Body of pancreas (tissue), 4 donors: Measurements from ENCODE around the gene TARDBP. TPM values are rescaled to one million over a fixed set of nuclear protein-coding genes. Genes with fewer than 3 reads are reported as not detected.
"Not testable (repeated sequence)": the region's sequence is repeated elsewhere in the genome, so short reads cannot be mapped to it uniquely, and the experiment has no call there.

Source experiments
- ATAC-seq: fragments of 150-250 bp; one replicate; pipeline ENCODE4 v1.9.1; 2016
- DNase-seq, 4 donors: peaks; one replicate each; pipeline ENCODE4 v3.0.0-alpha.2; 2019
- H3K27ac ChIP-seq, 4 donors: fragments of 200-600 bp; sonication (generic); 1 replicate in 3 of 4; 2 replicates in 1 of 4; pipeline versions ENCODE4 v1.5.1 to v1.6.1; 2016 to 2019; ENCODE audit warnings: mild to moderate bottlenecking in 1 of 4, mixed read lengths in 1 of 4, moderate library complexity in 1 of 4
- H3K27me3 ChIP-seq, 2 donors: fragments of 200-600 bp; sonication (generic); one replicate each; pipeline ENCODE4 v1.6.0; 2016; ENCODE audit warnings: mild to moderate bottlenecking in 1 of 2
- H3K36me3 ChIP-seq, 2 donors: fragments of 200-600 bp; sonication (generic); replicated peaks in 1 of 2; 2 replicates each; pipeline ENCODE4 v1.5.1; 2016; ENCODE audit warnings: low read depth in 2 of 2; ENCODE audit not compliant: insufficient read depth in 1 of 2
- H3K4me1 ChIP-seq: fragments of 200-600 bp; sonication (generic); one replicate; pipeline ENCODE4 v1.6.0; 2016
- H3K4me3 ChIP-seq, 2 donors: fragments of 200-600 bp; sonication (generic); 1 replicate in 1 of 2; 2 replicates in 1 of 2; pipeline ENCODE4 v1.5.1; 2016 to 2019
- H3K9me3 ChIP-seq, 3 donors: fragments of 200-600 bp; sonication (generic); 1 replicate in 2 of 3; 2 replicates in 1 of 3; pipeline ENCODE4 v1.5.1; 2016
- POLR2A ChIP-seq, 3 donors: fragments of 450-650 bp; IDR thresholded peaks; one replicate each; pipeline ENCODE4 v1.6.1; 2016; ENCODE audit warnings: antibody characterized with exemption in 3 of 3, mild to moderate bottlenecking in 2 of 3
- WGBS, 2 donors: methylation state at CpG; one replicate each; pipeline ENCODE4 v1.1.5; 2017; 5-methylcytosine and 5-hydroxymethylcytosine counted together
- intact Hi-C: fragments of 100-400 bp; cut with DNase I; formaldehyde crosslinking; loops from one replicate; pipeline ENCODE4 v1.15.1; 2023
- total RNA-seq, 2 donors: library from RNA; depleted of rRNA; stranded (reverse); fragments of >200 nt; gene quantifications; one replicate each; pipeline ENCODE4 v1.1.0, GENCODE V29; 2016
- TF ChIP-seq, protein P1 (sequence below), 7 experiments: fragments of 450-650 bp in 4 of 7; fragments of 200-600 bp in 3 of 7; sonication (generic) in 3 of 7; IDR thresholded peaks; one replicate each; pipeline ENCODE4 v1.5.1; 2016 to 2019; ENCODE audit warnings: antibody characterized with exemption in 7 of 7

Gene TARDBP
- total RNA-seq, 2 donors from 2014 or later, result 104 to 136 TPM

DNA sequence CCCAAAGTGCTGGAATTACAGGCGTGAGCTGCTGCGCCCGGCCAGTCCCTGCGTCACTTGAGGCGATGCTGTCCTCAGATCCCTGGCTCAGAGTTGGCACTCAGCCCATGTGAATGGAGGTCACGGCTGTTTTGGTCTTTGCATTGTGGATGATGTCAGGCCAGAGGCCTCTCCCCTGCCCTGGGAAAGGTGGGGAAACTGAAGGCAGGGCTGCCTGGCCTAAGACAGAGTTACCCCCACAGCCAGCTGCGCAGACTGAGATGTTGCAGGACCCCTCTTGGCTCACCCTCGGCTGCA lies 33.8 kb downstream of the TARDBP start:
- intact Hi-C loops, result no loop called here
- H3K4me1 ChIP-seq, result no peaks in the 10 kb centered on the region
- H3K4me3 ChIP-seq, result no peak overlapping the region
- 88% methylated on average over 8 of the region's 8 CpGs; no CpG with 5 or more reads in 1 of the 2 donors for WGBS, 2 donors
- TF ChIP-seq, protein P1, sequence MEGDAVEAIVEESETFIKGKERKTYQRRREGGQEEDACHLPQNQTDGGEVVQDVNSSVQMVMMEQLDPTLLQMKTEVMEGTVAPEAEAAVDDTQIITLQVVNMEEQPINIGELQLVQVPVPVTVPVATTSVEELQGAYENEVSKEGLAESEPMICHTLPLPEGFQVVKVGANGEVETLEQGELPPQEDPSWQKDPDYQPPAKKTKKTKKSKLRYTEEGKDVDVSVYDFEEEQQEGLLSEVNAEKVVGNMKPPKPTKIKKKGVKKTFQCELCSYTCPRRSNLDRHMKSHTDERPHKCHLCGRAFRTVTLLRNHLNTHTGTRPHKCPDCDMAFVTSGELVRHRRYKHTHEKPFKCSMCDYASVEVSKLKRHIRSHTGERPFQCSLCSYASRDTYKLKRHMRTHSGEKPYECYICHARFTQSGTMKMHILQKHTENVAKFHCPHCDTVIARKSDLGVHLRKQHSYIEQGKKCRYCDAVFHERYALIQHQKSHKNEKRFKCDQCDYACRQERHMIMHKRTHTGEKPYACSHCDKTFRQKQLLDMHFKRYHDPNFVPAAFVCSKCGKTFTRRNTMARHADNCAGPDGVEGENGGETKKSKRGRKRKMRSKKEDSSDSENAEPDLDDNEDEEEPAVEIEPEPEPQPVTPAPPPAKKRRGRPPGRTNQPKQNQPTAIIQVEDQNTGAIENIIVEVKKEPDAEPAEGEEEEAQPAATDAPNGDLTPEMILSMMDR (IDR thresholded peaks at IDR 0.05), result no peak
- no peak for TF ChIP-seq POLR2A (IDR thresholded peaks at IDR 0.05)
- peak in 1 of 4 donors; percentile 4 for DNase-seq
- no peaks in the 10 kb centered on the region for H3K36me3 ChIP-seq
- no peaks in the 10 kb centered on the region for H3K9me3 ChIP-seq
- ATAC-seq, result no peak
- no peak overlapping the region for H3K27ac ChIP-seq
- H3K27me3 ChIP-seq, result no peaks in the 10 kb centered on the region

GRCh38 chr1:11046625-11047365 lies 34.3 kb downstream of the TARDBP start, which contains the start of gene MASP2:
MASP2 (minus strand) TSS chr1:11047239; CDS start chr1:11047207, 32 bp downstream.
- Histone ChIP-seq H3K4me1 (no peaks in the 10 kb centered on the region), H3K27ac (no peak within 1 kb of the TSS), H3K27me3 (no peaks in the 10 kb centered on the region), H3K36me3 (no peaks in the 10 kb centered on the region), H3K9me3 (no peaks in the 10 kb centered on the region), H3K4me3 (no peak within 1 kb of the TSS)
- 89 to 92% methylated on average over 5 to 24 of the region's 28 CpGs for WGBS, 2 donors
- ATAC-seq (no peak), DNase-seq (peak in 1 of 4 donors; percentile 2)
- TF ChIP-seq, protein P1 (IDR thresholded peaks at IDR 0.05), result no peak
- TF ChIP-seq POLR2A (IDR thresholded peaks at IDR 0.05), result no peak
- intact Hi-C loops, result no loop called here

- intact Hi-C loops, DNase-seq, H3K27me3 ChIP-seq, ATAC-seq, H3K9me3 ChIP-seq, H3K36me3 ChIP-seq, H3K4me3 ChIP-seq, H3K27ac ChIP-seq: not testable (repeated sequence)
- WGBS, 2 donors, result 95% methylated on average over 10 of the region's 10 CpGs
- H3K4me1 ChIP-seq, result peaks cover 16% of the 10 kb centered on the region
Observed at GRCh38 chr1:11051121-11051520, 38.7 kb downstream of the TARDBP start.

DNA sequence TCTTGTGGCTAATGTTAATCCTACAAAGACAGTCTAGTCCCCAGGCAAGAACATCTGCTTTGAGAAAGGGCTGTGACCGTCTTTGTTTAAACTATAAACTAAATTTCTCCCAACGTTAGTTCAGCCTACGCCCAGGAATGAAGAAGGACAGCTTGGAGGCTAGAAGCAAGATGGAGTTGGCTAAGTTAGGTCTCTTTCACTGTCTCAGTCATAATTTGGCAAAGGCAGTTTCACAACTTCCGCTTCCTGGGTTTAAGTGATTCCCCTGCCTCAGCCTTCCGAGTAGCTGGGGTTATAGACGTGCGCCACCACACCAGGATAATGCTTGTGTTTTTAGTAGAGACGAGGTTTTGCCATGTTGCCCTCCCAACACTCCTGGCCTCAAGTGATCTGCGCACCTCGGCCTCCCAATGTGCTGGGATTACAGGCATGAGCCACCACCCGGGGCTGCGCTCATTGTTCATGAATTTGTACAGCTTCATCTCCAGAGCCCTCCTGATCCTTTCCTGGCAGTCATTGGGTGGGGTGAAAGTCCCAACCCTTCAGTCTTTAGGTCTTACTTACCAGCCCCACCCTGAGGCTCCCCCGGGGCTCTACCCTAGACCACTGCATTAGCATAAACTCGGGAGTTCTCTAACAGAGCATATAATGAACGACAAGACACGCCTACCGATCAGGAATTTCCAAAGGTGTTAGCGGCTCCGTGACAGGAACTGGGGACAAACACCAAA lies 39.5 kb downstream of the TARDBP start:
- Histone ChIP-seq H3K9me3 (no peaks in the 10 kb centered on the region), H3K4me1 (peaks cover 16% of the 10 kb centered on the region), H3K4me3 (no peak overlapping the region), H3K27ac (no peak overlapping the region), H3K36me3 (peaks cover 0 to 7% of the 10 kb centered on the region in 2 donors), H3K27me3 (no peaks in the 10 kb centered on the region)
- ATAC-seq (no peak), DNase-seq (no peak)
- intact Hi-C loops, result no loop called here
- TF ChIP-seq POLR2A (IDR thresholded peaks at IDR 0.05), result no peak
- TF ChIP-seq, protein P1 (IDR thresholded peaks at IDR 0.05), result no peak
- WGBS, 2 donors, result 50 to 57% methylated on average over 16 to 19 of the region's 19 CpGs

GRCh38 chr1:11052839-11053757 lies 40.6 kb downstream of the TARDBP start:
- 5 to 15% methylated on average over 7 to 29 of the region's 29 CpGs for WGBS, 2 donors
- Histone ChIP-seq H3K9me3 (no peaks in the 10 kb centered on the region), H3K4me3 (no peak overlapping the region), H3K36me3 (peaks cover 0 to 7% of the 10 kb centered on the region in 2 donors), H3K27me3 (no peaks in the 10 kb centered on the region), H3K4me1 (peaks cover 27% of the 10 kb centered on the region), H3K27ac (no peak overlapping the region)
- DNase-seq (peak; percentile 30 to 46 (median 36)), ATAC-seq (peak; percentile 24)
- TF ChIP-seq POLR2A (IDR thresholded peaks at IDR 0.05), result peak; percentile 8 to 27 (median 18)
- TF ChIP-seq, protein P1 (IDR thresholded peaks at IDR 0.05), result no peak
- intact Hi-C loops, result no loop called here
